Stimulated activated CD4-positive, alpha-beta T cell treated with anti-CD3 and anti-CD28 coated beads, TNF-alpha, amount 100 ng/mL, for 24 hours (primary cell): ENCODE results near the gene RALGAPA2.

ENCODE experiments used
- DNase-seq, 3 experiments: peaks; one replicate each; pipeline ENCODE4 v3.0.0-alpha.2; 2020; ENCODE audit warnings: low read depth in 3 of 3

Gene RALGAPA2

GRCh38 chr20:20578838-20579237 lies 133.6 kb downstream of the RALGAPA2 start:
- DNase-seq = no peak

GRCh38 chr20:20573797-20574196 lies 138.6 kb downstream of the RALGAPA2 start:
- no peak for DNase-seq

- no peak for DNase-seq
Observed at GRCh38 chr20:20571068-20571780, 141.2 kb downstream of the RALGAPA2 start.

GRCh38 chr20:20568604-20569205 lies 143.7 kb downstream of the RALGAPA2 start:
- DNase-seq = peak in 1 of 3 experiments; percentile 22

GRCh38 chr20:20567712-20568111 lies 144.7 kb downstream of the RALGAPA2 start:
- DNase-seq = no peak

GRCh38 chr20:20566516-20566915 lies 145.9 kb downstream of the RALGAPA2 start:
- DNase-seq = no peak

GRCh38 chr20:20564279-20564678 lies 148.2 kb downstream of the RALGAPA2 start:
- no peak for DNase-seq

- DNase-seq = no peak
Observed at GRCh38 chr20:20562507-20562906, 149.9 kb downstream of the RALGAPA2 start.

GRCh38 chr20:20561841-20562240 lies 150.6 kb downstream of the RALGAPA2 start:
- no peak for DNase-seq

- DNase-seq = no peak
Observed at GRCh38 chr20:20561172-20561571, 151.3 kb downstream of the RALGAPA2 start.

GRCh38 chr20:20557406-20557805 lies 155.0 kb downstream of the RALGAPA2 start:
- DNase-seq = no peak

GRCh38 chr20:20555838-20556237 lies 156.6 kb downstream of the RALGAPA2 start:
- no peak for DNase-seq

- DNase-seq = no peak
Observed at GRCh38 chr20:20554951-20555350, 157.5 kb downstream of the RALGAPA2 start.

- DNase-seq = no peak
Observed at GRCh38 chr20:20553541-20553940, 158.9 kb downstream of the RALGAPA2 start.

- DNase-seq = no peak
Observed at GRCh38 chr20:20552076-20552475, 160.4 kb downstream of the RALGAPA2 start.

- no peak for DNase-seq
Observed at GRCh38 chr20:20551409-20551808, 161.0 kb downstream of the RALGAPA2 start.

GRCh38 chr20:20549704-20550103 lies 162.7 kb downstream of the RALGAPA2 start:
- no peak for DNase-seq

- no peak for DNase-seq
Observed at GRCh38 chr20:20549267-20549612, 163.2 kb downstream of the RALGAPA2 start.

GRCh38 chr20:20548527-20549266 lies 163.7 kb downstream of the RALGAPA2 start:
- no peak for DNase-seq

- no peak for DNase-seq
Observed at GRCh38 chr20:20547876-20548266, 164.6 kb downstream of the RALGAPA2 start.

- no peak for DNase-seq
Observed at GRCh38 chr20:20547221-20547875, 165.1 kb downstream of the RALGAPA2 start.

GRCh38 chr20:20546402-20546801 lies 166.0 kb downstream of the RALGAPA2 start:
- DNase-seq = no peak
